OCI-LY1 (cell line): ENCODE measurements around the gene HLCS.

Experiments
- EZH2 ChIP-seq: fragments of 200-600 bp; sonication (generic), shearing (Covaris generic); IDR thresholded peaks from 2 replicates; pipeline ENCODE4 v1.8.0; 2017; ENCODE audit warnings: borderline replicate concordance, mixed run types, mild to moderate bottlenecking, antibody characterized with exemption, low read length, moderate library complexity, mixed read lengths
- TF ChIP-seq, protein P1 (sequence below): fragments of 200-600 bp; sonication (generic), shearing (Covaris generic); IDR thresholded peaks from 2 replicates; pipeline ENCODE4 v1.5.1; 2017; ENCODE audit warnings: mild to moderate bottlenecking, antibody characterized with exemption, low read length, moderate library complexity, mixed read lengths

- TF ChIP-seq, protein P1, sequence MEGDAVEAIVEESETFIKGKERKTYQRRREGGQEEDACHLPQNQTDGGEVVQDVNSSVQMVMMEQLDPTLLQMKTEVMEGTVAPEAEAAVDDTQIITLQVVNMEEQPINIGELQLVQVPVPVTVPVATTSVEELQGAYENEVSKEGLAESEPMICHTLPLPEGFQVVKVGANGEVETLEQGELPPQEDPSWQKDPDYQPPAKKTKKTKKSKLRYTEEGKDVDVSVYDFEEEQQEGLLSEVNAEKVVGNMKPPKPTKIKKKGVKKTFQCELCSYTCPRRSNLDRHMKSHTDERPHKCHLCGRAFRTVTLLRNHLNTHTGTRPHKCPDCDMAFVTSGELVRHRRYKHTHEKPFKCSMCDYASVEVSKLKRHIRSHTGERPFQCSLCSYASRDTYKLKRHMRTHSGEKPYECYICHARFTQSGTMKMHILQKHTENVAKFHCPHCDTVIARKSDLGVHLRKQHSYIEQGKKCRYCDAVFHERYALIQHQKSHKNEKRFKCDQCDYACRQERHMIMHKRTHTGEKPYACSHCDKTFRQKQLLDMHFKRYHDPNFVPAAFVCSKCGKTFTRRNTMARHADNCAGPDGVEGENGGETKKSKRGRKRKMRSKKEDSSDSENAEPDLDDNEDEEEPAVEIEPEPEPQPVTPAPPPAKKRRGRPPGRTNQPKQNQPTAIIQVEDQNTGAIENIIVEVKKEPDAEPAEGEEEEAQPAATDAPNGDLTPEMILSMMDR = no peak
- no peak for TF ChIP-seq EZH2
These were observed 137.5 kb downstream of the HLCS start for GRCh38 chr21:36828891-36829515.
